ENCODE results near the gene UBAC1. TPM values are rescaled to one million over a fixed set of nuclear protein-coding genes. Genes with fewer than 3 reads are reported as not detected.

The UBAC1 gene
- total and polyA plus RNA-seq, 9 of the 15 experiments (the other 6 are each of a cell fraction or from before 2014, with no cell fraction given) = 94.0 to 399 (median 228) TPM

DNA sequence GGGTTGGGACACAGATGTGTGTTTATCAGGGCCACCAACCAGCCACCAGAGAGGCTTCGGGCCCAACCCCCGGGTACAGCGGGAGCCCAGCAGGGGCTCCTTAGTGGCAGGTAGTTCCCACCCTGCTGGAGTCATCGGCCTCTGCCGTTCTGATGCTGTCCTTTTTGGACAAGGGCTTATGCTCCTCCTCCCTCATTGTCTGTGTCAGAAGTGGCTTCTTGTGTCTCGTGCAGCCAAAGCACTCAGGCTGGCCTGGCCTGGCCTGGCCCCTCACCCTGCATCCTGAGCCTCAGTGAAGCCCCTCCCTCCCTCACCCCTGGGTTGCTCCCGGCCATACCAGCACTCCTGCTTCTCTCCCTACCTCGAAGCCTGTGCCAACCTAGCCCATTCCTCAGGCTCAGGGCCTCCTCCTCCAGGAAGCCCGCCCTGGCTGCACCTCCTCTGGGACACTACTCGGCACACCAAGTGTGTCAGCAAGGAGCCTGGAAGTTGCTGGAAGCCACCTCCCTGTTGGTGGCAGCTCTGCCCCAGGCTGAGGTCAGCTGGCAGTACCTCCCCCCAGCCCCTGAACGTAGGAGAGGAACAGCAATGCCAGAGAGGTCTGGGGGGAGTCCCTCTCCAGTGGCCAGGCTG lies 4.1 kb upstream of the UBAC1 start (continued):
- TF ChIP-seq NONO (IDR thresholded peaks at IDR 0.05; ENCODE audit: low read depth in 2 of 2, low read length in 1 of 2) = no peak
- no peak for TF ChIP-seq POU5F1 (IDR thresholded peaks at IDR 0.05; ENCODE audit: borderline replicate concordance, low read depth, low read length, partially characterized antibody)
- TF ChIP-seq ZNF436 (CRISPR knock-in tag; IDR thresholded peaks at IDR 0.05) = peak; percentile 92
- TF ChIP-seq HDAC2 (IDR thresholded peaks at IDR 0.05) = 0 out of 2 replicates have a peak, but pooled peaks have one; percentile 22
- peak; percentile 92 for TF ChIP-seq BCOR (IDR thresholded peaks at IDR 0.05)
- TF ChIP-seq, protein P1, sequence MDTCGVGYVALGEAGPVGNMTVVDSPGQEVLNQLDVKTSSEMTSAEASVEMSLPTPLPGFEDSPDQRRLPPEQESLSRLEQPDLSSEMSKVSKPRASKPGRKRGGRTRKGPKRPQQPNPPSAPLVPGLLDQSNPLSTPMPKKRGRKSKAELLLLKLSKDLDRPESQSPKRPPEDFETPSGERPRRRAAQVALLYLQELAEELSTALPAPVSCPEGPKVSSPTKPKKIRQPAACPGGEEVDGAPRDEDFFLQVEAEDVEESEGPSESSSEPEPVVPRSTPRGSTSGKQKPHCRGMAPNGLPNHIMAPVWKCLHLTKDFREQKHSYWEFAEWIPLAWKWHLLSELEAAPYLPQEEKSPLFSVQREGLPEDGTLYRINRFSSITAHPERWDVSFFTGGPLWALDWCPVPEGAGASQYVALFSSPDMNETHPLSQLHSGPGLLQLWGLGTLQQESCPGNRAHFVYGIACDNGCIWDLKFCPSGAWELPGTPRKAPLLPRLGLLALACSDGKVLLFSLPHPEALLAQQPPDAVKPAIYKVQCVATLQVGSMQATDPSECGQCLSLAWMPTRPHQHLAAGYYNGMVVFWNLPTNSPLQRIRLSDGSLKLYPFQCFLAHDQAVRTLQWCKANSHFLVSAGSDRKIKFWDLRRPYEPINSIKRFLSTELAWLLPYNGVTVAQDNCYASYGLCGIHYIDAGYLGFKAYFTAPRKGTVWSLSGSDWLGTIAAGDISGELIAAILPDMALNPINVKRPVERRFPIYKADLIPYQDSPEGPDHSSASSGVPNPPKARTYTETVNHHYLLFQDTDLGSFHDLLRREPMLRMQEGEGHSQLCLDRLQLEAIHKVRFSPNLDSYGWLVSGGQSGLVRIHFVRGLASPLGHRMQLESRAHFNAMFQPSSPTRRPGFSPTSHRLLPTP (IDR thresholded peaks at IDR 0.05; ENCODE audit: borderline replicate concordance, extremely low read depth, insufficient read length) = peak; percentile 65

GRCh38 chr9:135963938-135964337 lies 2.8 kb upstream of the UBAC1 start:
- DNase-seq (ENCODE audit: extremely low read depth in 1 of 4, low spot score in 3 of 4) (no peak), ATAC-seq (no peak), FAIRE-seq (no peak)
- Histone ChIP-seq H3K9me3 (replicated peaks; ENCODE audit: control insufficient read depth, insufficient read depth, low read depth, low read length) (no peaks in the 10 kb centered on the region), H3K79me2 (ENCODE audit: control insufficient read depth, insufficient read depth, low read length) (peaks cover 34% of the 10 kb centered on the region), H3K4me1 (replicated peaks in 1 of 2; ENCODE audit: control insufficient read depth in 2 of 2, insufficient read depth in 2 of 2, low read length in 2 of 2) (peaks cover 14 to 57% of the 10 kb centered on the region in 2 experiments), H3K27me3 (ENCODE audit: control insufficient read depth in 2 of 2, insufficient read depth in 2 of 2, low read length in 2 of 2) (no peaks in the 10 kb centered on the region), H3K27ac (ENCODE audit: extremely low read depth, low read depth, low read length) (no peak overlapping the region), H3K4me2 (ENCODE audit: insufficient read depth, low read length) (no peak overlapping the region), H3K9ac (ENCODE audit: insufficient read depth in 1 of 2, low read depth in 2 of 2, low read length in 2 of 2) (no peak overlapping the region), H3K36me3 (ENCODE audit: control insufficient read depth, insufficient read depth, low read length) (peaks cover 9% of the 10 kb centered on the region), H4K20me1 (replicated peaks; ENCODE audit: control insufficient read depth, insufficient read depth, low read length) (peaks cover 4% of the 10 kb centered on the region; the same call in 1 of the 2 replicates), H2AFZ (ENCODE audit: low read depth, low read length) (no peak overlapping the region), H3K9me1 (ENCODE audit: control insufficient read depth, insufficient read depth, low read length) (no peaks in the 10 kb centered on the region), H3K4me3 (no peak overlapping the region)
- in situ Hi-C loops (cut with MboI) (no loop called here), intact Hi-C loops (cut with micrococcal nuclease) (loop anchor here (5.0 to 10.0 kb wide), 2 partner anchors 131 to 362 kb away; partner anchors contain the start of gene NACC2)
- TF ChIP-seq XRCC3 (IDR thresholded peaks at IDR 0.05) (no peak), MBD2 (IDR thresholded peaks at IDR 0.05; ENCODE audit: borderline replicate concordance, low read depth) (no peak)
- 68% methylated on average over 10 of the region's 10 CpGs for WGBS (ENCODE audit: insufficient coverage, low coverage, missing lambda C conversion rate)
- no TSS peak for BruUV-seq (replicated peaks)
- ChIA-PET CTCF (ENCODE audit: low intra/inter-chr PET ratio) (no interaction called here), POLR2A (no interaction called here)
